ENCODE data around the gene NECTIN3.

NECTIN3 gene

DNA sequence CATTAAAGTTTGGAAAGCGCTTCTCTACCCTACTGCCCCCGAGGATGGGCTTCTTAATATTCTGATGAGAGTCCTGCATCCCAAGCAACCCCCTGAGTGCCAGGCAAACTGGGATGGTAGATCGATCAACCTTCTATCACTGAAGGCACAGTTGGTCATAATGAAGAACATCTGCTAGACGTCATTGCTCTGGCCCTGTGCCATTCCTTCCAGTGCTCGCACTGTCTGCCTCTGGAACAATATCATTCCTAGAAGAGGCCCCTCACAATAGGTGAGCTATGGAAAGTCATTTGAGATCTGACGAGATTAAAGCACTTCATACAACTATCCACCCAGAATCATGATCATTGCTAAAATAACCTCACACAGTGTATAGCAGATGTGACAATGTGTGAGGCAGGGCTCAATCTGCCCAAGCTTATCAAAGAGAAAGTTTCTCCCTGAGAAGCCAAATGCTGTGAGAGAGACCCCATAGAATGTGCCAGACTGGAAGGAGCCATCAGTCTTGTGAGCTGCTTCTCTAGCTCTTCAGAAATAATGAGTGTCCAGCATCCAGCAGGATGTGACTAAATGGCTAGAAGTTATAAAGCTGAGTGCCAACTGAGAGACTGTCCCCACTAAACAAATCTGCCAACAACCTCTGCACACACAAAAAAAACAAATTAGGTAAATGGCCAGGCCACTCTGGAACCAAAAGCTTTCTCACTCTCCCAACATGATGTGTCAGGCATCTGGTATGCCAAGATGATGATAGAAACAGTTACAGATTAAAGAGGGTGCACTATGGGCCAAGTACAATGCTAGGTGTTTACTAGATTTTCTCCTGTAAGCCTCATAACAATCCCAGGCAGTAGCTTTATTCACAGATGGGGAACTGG lies 165.5 kb downstream of the NECTIN3 start:
- DNase-seq (ENCODE audit: low read depth) = no peak
- no peak overlapping the region for H3K4me3 ChIP-seq (ENCODE audit: low read depth, low read length)
- TF ChIP-seq CTCF (IDR thresholded peaks at IDR 0.05; ENCODE audit: insufficient read depth, low read depth, low read length, missing control alignments) = no peak

- H3K4me3 ChIP-seq (ENCODE audit: low read depth, low read length) = no peak overlapping the region
- TF ChIP-seq CTCF (IDR thresholded peaks at IDR 0.05; ENCODE audit: insufficient read depth, low read depth, low read length, missing control alignments) = no peak
- no peak for DNase-seq (ENCODE audit: low read depth)
Observed at GRCh38 chr3:111237946-111238345, 166.3 kb downstream of the NECTIN3 start.

- peak; percentile 35 for DNase-seq (ENCODE audit: low read depth)
- H3K4me3 ChIP-seq (ENCODE audit: low read depth, low read length) = no peak overlapping the region
- no peak for TF ChIP-seq CTCF (IDR thresholded peaks at IDR 0.05; ENCODE audit: insufficient read depth, low read depth, low read length, missing control alignments)
Observed at GRCh38 chr3:111238885-111239284, 167.3 kb downstream of the NECTIN3 start.

- TF ChIP-seq CTCF (IDR thresholded peaks at IDR 0.05; ENCODE audit: insufficient read depth, low read depth, low read length, missing control alignments) = no peak
- DNase-seq (ENCODE audit: low read depth) = no peak
- no peak overlapping the region for H3K4me3 ChIP-seq (ENCODE audit: low read depth, low read length)
Observed at GRCh38 chr3:111241960-111242359, 170.3 kb downstream of the NECTIN3 start.

All from GM12865 (cell line).